ENCODE results near the gene NKX2-1.

DNA sequence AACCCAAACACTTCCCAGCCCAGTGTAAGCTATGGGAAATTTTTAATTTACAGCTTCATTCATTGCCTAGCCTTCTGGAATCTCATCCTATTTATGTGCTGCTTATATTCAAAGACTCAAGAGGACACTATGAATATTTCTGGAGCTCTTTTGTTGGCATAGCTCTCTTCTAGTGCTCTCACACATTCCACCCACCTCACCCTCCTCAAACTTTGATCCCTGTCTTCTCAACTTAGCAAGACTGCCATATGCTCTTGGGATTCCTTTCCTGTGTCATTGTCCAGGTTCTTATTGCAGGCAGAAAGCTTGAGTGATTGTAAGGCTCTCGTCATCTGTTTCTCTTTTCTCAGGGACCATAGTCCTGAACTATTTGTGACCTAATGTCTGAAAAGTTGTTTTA is 18.0 kb upstream of the NKX2-1 start:
- no peak for TF ChIP-seq CTCF (IDR thresholded peaks at IDR 0.05)
- no peak for TF ChIP-seq EZH2 (IDR thresholded peaks at IDR 0.05; ENCODE audit: borderline replicate concordance, insufficient read depth, low read depth, low read length, poor library complexity, severe bottlenecking)
